ENCODE measurements around the gene AUTS2.

DNA sequence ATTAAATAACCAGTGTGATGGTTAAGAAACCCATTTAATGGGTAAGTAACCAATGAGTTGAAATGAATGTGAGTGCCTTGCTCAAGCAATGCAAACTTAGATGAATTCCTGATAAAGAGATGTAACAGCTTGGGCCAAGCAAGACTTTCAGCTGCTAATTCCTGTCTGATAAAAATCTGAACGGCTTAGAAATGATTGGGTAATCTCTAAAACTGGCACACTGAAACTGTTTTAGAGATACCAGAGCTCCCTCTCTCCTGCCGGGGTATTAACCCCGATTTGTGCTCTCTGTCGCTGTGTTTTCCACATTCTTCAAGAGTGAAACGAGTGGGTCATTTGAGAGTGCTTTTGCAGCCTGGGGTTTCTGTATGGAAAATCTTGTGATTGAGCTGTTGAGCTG lies 998.8 kb downstream of the AUTS2 start:
- TF ChIP-seq, protein P1, sequence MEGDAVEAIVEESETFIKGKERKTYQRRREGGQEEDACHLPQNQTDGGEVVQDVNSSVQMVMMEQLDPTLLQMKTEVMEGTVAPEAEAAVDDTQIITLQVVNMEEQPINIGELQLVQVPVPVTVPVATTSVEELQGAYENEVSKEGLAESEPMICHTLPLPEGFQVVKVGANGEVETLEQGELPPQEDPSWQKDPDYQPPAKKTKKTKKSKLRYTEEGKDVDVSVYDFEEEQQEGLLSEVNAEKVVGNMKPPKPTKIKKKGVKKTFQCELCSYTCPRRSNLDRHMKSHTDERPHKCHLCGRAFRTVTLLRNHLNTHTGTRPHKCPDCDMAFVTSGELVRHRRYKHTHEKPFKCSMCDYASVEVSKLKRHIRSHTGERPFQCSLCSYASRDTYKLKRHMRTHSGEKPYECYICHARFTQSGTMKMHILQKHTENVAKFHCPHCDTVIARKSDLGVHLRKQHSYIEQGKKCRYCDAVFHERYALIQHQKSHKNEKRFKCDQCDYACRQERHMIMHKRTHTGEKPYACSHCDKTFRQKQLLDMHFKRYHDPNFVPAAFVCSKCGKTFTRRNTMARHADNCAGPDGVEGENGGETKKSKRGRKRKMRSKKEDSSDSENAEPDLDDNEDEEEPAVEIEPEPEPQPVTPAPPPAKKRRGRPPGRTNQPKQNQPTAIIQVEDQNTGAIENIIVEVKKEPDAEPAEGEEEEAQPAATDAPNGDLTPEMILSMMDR (IDR thresholded peaks at IDR 0.05; ENCODE audit: low read depth, low read length, missing input control), result no peak
- peak; percentile 30 to 46 for TF ChIP-seq RAD21 (IDR thresholded peaks at IDR 0.05)
- no peak for TF ChIP-seq MAX (IDR thresholded peaks at IDR 0.05)
- TF ChIP-seq GABPA (IDR thresholded peaks at IDR 0.05 in 1 of 2, conservative IDR thresholded peaks at IDR 0.05 in 1 of 2), result no peak
- TF ChIP-seq, protein P2, sequence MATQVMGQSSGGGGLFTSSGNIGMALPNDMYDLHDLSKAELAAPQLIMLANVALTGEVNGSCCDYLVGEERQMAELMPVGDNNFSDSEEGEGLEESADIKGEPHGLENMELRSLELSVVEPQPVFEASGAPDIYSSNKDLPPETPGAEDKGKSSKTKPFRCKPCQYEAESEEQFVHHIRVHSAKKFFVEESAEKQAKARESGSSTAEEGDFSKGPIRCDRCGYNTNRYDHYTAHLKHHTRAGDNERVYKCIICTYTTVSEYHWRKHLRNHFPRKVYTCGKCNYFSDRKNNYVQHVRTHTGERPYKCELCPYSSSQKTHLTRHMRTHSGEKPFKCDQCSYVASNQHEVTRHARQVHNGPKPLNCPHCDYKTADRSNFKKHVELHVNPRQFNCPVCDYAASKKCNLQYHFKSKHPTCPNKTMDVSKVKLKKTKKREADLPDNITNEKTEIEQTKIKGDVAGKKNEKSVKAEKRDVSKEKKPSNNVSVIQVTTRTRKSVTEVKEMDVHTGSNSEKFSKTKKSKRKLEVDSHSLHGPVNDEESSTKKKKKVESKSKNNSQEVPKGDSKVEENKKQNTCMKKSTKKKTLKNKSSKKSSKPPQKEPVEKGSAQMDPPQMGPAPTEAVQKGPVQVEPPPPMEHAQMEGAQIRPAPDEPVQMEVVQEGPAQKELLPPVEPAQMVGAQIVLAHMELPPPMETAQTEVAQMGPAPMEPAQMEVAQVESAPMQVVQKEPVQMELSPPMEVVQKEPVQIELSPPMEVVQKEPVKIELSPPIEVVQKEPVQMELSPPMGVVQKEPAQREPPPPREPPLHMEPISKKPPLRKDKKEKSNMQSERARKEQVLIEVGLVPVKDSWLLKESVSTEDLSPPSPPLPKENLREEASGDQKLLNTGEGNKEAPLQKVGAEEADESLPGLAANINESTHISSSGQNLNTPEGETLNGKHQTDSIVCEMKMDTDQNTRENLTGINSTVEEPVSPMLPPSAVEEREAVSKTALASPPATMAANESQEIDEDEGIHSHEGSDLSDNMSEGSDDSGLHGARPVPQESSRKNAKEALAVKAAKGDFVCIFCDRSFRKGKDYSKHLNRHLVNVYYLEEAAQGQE (IDR thresholded peaks at IDR 0.05), result no peak
